Measurements from ENCODE around the gene GADL1.

Gene GADL1

GRCh38 chr3:30873671-30874070 lies 20.8 kb downstream of the GADL1 start:
- no peaks in the 10 kb centered on the region for H3K4me1 Mint-ChIP-seq
- DNase-seq: no peak

GRCh38 chr3:30872879-30873278 lies 21.6 kb downstream of the GADL1 start:
- no peak for DNase-seq
- Mint-ChIP-seq H3K4me1 (no peaks in the 10 kb centered on the region), H3K27me3 (ENCODE audit: low read depth, poor library complexity) (peaks cover 9% of the 10 kb centered on the region), H3K9me3 (no peaks in the 10 kb centered on the region), H3K4me3 (no peak overlapping the region), H3K27ac (no peak overlapping the region), H3K36me3 (ENCODE audit: low read depth) (no peaks in the 10 kb centered on the region)
- no peak for TF ChIP-seq CTCF (IDR thresholded peaks at IDR 0.05)

More at GRCh38 chr3:30873671-30874070, 20.8 kb downstream of the GADL1 start:
- no peak overlapping the region for H3K27ac Mint-ChIP-seq
- no peak for TF ChIP-seq CTCF (IDR thresholded peaks at IDR 0.05)
- no peaks in the 10 kb centered on the region for H3K36me3 Mint-ChIP-seq (ENCODE audit: low read depth)
- peaks cover 9% of the 10 kb centered on the region for H3K27me3 Mint-ChIP-seq (ENCODE audit: low read depth, poor library complexity)
- no peak overlapping the region for H3K4me3 Mint-ChIP-seq
- H3K9me3 Mint-ChIP-seq: no peaks in the 10 kb centered on the region

GRCh38 chr3:30871720-30872119 lies 22.7 kb downstream of the GADL1 start:
- Mint-ChIP-seq H3K4me1 (no peaks in the 10 kb centered on the region), H3K36me3 (ENCODE audit: low read depth) (no peaks in the 10 kb centered on the region), H3K4me3 (no peak overlapping the region), H3K27ac (no peak overlapping the region), H3K9me3 (no peaks in the 10 kb centered on the region), H3K27me3 (ENCODE audit: low read depth, poor library complexity) (peaks cover 9% of the 10 kb centered on the region)
- no peak for TF ChIP-seq CTCF (IDR thresholded peaks at IDR 0.05)
- no peak for DNase-seq

GRCh38 chr3:30864836-30865235 lies 29.6 kb downstream of the GADL1 start:
- H3K36me3 Mint-ChIP-seq (ENCODE audit: low read depth): no peaks in the 10 kb centered on the region
- H3K4me3 Mint-ChIP-seq: no peak overlapping the region
- H3K4me1 Mint-ChIP-seq: no peaks in the 10 kb centered on the region
- TF ChIP-seq CTCF (IDR thresholded peaks at IDR 0.05): no peak
- peaks cover 3% of the 10 kb centered on the region for H3K27me3 Mint-ChIP-seq (ENCODE audit: low read depth, poor library complexity)
- no peaks in the 10 kb centered on the region for H3K9me3 Mint-ChIP-seq
- DNase-seq: no peak
- no peak overlapping the region for H3K27ac Mint-ChIP-seq

- no peak for TF ChIP-seq CTCF (IDR thresholded peaks at IDR 0.05)
- Mint-ChIP-seq H3K36me3 (ENCODE audit: low read depth) (no peaks in the 10 kb centered on the region), H3K27me3 (ENCODE audit: low read depth, poor library complexity) (peaks cover 2% of the 10 kb centered on the region), H3K4me1 (no peaks in the 10 kb centered on the region), H3K9me3 (no peaks in the 10 kb centered on the region), H3K4me3 (no peak overlapping the region), H3K27ac (no peak overlapping the region)
- DNase-seq: no peak
These were observed 30.3 kb downstream of the GADL1 start for GRCh38 chr3:30864132-30864531.

GRCh38 chr3:30862004-30862403 lies 32.5 kb downstream of the GADL1 start:
- Mint-ChIP-seq H3K36me3 (ENCODE audit: low read depth) (no peaks in the 10 kb centered on the region), H3K9me3 (no peaks in the 10 kb centered on the region), H3K27me3 (ENCODE audit: low read depth, poor library complexity) (no peaks in the 10 kb centered on the region), H3K27ac (no peak overlapping the region), H3K4me3 (no peak overlapping the region), H3K4me1 (no peaks in the 10 kb centered on the region)
- no peak for TF ChIP-seq CTCF (IDR thresholded peaks at IDR 0.05)
- no peak for DNase-seq

All from nephron progenitor cell (in vitro differentiated cells).